VCaP (cell line): ENCODE results near the gene TIMM10B.

ENCODE experiments used
- H3K27ac ChIP-seq: fragments of 450-650 bp; 2 replicates; pipeline ENCODE4 v1.5.1; 2017
- TF ChIP-seq, protein P1 (sequence below): fragments of 450-650 bp; conservative IDR thresholded peaks from 2 replicates; pipeline ENCODE4 v1.5.1; 2017; ENCODE audit warnings: mild to moderate bottlenecking, moderate library complexity

Gene TIMM10B, protein sequence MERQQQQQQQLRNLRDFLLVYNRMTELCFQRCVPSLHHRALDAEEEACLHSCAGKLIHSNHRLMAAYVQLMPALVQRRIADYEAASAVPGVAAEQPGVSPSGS

DNA sequence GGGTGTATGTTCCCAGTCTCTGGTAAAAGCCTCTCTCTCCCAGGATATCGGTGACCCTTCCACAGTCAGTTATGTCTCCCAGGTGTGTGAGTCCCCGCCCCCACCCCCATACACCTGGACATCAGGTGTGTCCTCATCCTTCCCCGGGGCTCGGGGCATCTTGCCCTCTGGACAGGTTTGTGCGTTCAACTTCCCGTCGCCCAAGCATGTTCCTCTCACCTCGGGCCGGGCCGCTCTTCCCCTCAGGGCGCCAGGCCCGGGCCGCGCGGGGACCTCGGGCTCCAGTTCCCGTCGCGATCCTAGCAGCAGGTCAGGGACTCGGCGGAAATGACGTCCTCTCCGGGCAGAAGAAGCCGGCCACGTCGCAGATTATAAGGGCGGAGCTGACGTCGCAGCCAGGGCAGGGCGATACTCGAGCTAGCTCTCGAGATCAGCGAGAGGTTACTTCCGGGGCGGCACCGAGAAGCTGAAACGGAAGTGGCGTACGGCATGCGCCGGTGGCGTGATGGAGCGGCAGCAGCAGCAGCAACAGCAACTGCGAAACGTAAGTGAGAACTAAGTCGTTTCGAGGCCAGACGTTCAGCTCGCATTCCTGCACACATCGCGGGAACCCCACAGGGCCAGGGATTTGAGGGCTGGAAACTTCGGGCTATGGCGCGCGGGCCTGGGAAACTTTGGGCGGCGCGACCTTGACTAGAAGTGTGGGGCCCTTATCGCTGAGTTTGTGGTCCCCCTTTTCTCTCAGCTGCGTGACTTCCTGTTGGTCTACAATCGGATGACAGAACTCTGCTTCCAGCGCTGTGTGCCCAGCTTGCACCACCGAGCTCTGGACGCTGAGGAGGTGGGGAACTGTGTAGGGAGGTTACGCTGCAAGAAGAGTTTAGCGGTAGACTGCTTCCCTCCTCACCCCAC, at the start of gene TIMM10B, which contains the start of gene ARFIP2:
TIMM10B (plus strand) TSS at position 490 of the 912 bp plus-strand sequence; CDS start at position 506, 16 bp downstream.
ARFIP2 (minus strand) TSS at position 320 of the 912 bp plus-strand sequence. CDS start 910 bp downstream, outside the sequence.
- TF ChIP-seq, protein P1, sequence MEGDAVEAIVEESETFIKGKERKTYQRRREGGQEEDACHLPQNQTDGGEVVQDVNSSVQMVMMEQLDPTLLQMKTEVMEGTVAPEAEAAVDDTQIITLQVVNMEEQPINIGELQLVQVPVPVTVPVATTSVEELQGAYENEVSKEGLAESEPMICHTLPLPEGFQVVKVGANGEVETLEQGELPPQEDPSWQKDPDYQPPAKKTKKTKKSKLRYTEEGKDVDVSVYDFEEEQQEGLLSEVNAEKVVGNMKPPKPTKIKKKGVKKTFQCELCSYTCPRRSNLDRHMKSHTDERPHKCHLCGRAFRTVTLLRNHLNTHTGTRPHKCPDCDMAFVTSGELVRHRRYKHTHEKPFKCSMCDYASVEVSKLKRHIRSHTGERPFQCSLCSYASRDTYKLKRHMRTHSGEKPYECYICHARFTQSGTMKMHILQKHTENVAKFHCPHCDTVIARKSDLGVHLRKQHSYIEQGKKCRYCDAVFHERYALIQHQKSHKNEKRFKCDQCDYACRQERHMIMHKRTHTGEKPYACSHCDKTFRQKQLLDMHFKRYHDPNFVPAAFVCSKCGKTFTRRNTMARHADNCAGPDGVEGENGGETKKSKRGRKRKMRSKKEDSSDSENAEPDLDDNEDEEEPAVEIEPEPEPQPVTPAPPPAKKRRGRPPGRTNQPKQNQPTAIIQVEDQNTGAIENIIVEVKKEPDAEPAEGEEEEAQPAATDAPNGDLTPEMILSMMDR, result no peak
- peak within 1 kb of the TSS; percentile 80 for H3K27ac ChIP-seq

DNA sequence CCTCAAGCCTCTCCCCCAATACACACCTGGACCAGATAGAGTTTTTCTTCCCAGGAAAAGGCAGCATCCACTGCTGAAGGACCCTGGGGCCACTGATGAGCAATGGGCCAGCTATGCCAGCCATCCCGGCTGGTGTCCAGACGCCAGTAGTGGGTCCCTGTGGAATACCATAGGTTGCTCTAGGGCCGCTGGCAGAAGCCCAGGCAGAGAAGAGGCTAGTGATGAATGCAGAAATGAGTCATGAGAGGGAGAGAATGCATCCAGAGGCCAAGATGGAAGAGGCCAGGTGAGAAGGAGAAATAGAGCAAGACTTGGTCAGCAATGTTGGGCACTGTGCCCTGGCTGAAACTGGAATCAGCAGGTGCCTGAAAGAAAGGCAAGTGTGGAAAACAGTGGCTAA, 49.4 kb upstream of the TIMM10B start:
- TF ChIP-seq, protein P1, result no peak
- H3K27ac ChIP-seq, result no peak overlapping the region

DNA sequence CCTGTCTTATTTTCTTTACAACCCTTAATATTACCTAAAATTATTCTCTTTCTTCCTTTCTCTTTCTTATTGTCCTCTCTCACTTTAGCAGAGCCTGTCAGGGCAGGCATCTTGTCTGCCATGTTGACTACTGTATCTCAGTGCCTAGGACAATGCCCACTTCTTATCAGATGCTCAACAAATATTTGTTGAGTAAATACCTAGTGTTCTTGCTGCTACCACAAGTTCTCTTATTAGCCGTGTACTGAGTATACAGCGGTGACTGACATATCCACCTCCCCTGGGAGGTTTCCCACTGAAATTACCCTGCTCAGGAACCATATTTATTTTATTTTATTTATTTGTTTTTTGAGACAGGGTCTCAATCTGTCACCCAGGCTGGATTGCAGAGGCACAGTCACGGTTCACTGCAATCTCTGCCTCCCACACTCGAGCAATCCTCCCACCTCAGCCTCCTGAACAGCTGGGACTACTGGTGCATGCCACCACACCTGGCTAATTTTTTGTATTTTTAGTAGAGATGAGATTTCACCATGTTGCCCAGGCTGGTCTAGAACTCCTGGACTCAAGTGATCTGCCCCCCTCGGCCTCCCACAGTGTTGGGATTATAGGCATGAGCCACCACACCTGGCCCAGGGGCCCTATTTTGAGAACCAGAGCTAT, 47.2 kb upstream of the TIMM10B start:
- H3K27ac ChIP-seq, result peak overlapping the region; percentile 46
- TF ChIP-seq, protein P1, result no peak

DNA sequence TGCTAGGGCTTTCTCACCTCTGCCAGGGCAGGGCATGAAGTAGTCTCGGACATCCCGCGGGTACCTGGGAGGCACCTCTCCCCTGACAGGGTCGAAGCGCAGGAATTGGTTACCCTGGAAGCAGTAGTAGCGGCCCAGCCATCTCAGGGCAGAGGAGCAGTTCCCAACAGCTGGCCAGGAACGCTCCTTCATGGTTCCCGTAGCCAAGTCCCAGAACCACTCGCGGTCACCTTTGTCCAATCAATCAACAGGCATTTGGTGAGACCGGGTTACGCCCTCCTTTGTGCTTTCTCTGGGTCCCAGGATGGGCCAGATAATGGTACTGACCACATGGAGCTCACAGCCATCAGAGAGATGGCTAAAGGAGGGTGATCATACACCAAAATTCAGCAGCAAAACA, 43.9 kb upstream of the TIMM10B start:
- no peak overlapping the region for H3K27ac ChIP-seq
- TF ChIP-seq, protein P1, result no peak

DNA sequence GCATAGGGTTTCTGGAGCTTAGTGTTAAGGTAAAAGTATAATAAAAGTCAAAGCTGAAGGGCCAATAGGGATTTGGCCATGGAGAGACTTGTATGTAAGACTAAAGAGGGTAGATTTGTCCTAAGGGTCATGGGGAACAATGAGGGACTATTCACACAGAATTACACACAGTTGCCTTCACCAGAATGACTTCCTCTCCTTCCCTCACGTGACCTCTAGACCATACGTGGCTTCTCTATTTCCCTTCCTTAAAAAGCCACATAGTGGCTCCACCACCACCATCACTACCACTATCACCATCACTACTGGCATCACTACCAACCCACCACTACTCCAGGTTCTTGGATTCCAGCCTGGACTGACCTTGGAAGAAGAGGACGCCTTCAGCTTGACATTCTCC, 43.3 kb upstream of the TIMM10B start:
- TF ChIP-seq, protein P1, result no peak
- H3K27ac ChIP-seq, result no peak overlapping the region

DNA sequence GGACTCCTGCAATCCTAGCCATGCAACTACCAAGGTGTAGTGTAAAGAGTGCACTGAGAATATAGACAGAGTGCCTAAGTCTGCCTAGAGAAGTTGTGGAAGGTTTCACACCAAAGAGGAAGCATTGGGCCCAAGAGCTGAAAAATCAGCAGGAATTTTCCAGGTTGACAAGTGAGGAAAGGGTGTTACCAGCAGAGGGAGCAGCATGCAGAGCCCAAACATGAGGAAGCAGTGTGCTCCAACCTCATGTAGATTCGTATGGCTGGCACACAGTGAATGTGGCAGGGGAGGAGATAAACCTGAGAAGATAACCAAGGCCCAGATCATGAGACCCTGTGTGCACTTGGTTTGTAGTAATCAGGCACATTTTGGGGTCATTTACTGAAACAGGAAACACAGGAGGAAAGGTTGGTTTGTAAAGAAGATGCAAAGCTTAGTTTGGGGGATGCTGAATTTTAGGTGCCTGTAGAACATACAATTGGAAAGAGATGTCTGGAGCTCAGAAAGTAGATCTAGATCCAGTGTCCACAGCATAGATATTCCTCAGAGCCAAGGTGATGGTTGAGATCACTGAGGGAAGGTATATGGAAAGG, 42.2 kb upstream of the TIMM10B start:
- TF ChIP-seq, protein P1, result peak; percentile 73
- no peak overlapping the region for H3K27ac ChIP-seq

DNA sequence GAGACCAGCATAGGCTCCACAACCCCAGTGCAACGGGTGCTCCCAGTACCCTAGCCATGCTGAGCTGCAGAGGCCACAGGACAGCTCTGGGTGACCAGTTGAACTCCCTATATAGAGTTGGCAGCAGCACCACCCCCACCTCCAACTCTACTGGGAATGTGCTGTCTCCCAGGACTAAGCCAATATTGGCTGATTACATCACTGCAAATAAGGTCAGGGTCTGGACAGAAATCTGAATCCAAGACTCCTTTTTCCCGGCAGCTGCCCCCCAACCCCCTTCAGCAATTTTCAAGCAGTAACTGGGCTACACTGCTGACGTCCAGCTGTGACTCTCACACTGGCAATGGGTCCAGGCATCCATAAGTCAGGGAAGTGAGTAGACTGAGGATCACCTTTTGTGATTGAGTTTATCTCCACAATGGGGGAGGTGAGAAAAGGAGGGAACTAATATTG, 40.4 kb upstream of the TIMM10B start, which contains the start of gene HPX:
HPX (minus strand) TSS at position 82 of the 453 bp plus-strand sequence; CDS start at position 58, 24 bp downstream.
- TF ChIP-seq, protein P1, result no peak

More for the DNA sequence above, 40.4 kb upstream of the TIMM10B start, which contains the start of gene HPX:
- no peak within 1 kb of the TSS for H3K27ac ChIP-seq
